Activated T-cell treated with anti-CD3 and anti-CD28 coated beads for 1 hour (primary cell): ENCODE results near the gene HNRNPK.
"Not testable (repeated sequence)": the region's sequence is repeated elsewhere in the genome, so short reads cannot be mapped to it uniquely, and the experiment has no call there.

ENCODE experiments used
- DNase-seq: peaks from one replicate; pipeline ENCODE4 v3.0.0-alpha.2; 2020; ENCODE audit warnings: low read depth

Gene HNRNPK

DNA sequence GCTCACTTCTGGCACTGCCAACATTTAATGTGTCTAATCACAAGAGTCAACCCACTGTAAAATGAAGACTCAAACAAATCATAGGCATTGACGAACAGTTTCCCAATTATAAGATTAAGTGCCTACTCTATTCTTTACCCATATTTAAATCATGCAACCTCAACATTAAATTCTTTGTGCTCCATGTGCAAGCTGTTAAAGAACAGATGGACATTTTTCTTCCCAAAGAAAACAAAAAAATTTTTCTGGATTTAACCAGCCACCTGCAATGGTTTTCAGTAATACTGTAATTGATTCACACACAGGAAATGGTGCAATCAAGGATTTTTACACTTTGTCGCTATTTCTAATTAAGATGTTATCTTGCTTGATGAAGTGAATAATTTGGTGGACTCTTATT, 3.6 kb downstream of the HNRNPK start:
- no peak for DNase-seq

DNA sequence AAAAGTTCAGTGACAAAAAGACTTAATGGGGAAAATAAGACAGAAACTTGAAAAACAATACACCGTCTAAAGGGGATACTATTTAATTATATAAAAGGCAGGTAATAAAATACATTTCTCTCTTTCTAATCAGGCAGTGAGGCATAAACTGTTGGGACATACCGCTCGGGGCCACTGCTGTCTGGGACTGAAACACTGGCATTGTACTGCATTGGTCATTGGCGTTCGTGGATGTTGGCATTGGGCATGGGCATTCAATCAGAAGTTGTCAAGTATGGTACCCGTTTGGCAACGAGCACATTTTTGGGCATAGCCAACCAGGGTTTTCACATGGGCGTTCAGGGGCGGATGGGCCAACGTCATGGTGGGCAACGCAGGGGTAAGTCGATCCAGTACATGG, 4.7 kb downstream of the HNRNPK start:
- DNase-seq = no peak

DNA sequence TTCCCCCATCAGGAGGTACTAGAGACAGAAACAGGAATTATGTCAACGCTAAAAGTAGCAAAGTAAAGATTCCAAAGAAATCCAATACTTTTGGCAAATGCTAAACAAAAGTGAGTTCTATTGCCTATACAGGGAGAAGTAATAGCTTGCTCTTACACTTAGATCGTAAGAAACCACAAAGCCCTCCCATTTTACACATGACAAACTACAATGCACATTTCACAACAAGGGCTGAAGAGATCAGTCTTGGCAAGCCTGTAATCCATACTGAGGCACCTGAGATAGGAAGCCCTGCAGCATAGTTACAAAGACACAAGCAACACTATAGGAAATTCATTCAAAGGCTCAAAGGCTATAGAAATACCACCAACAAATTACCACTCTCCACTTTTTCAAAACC, 7.7 kb downstream of the HNRNPK start:
- DNase-seq = no peak

DNA sequence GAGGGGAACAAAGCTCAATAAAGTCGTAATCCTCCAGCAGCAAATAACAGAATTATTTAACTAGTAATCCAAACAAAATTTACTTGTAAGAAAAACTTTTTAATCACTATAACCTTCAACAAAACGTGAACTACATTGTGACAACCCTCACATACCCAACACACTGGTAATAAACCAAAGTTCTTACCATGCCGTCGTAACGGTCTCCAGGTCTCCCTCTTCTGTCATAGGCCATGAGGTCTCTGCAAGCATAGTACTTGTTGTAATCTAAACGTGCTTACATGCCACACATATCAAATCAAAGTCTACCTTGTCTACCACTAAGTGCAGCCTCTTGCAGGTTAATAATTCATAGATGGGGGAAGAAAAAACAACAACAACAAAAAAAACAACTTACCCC, 8.5 kb downstream of the HNRNPK start:
- no peak for DNase-seq

DNA sequence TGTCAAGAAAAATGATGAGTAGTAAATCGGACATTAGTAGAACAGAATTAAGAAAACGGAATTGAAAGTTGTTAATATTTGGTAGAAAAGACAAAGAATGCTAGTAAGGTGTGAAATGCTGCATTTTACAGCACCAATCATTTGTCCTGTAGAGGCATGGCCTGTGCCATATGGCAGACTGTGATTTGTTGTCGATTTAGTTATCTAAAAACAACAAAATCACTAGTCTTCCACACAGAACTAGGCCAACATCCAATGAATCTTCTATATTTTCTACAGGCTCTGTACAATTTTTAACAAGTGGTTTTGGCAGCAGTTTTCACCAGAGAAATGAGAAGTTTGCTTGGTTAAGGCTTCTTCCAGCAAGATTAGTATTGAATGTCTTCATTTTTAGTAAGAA, 10.4 kb downstream of the HNRNPK start:
- DNase-seq = no peak

DNA sequence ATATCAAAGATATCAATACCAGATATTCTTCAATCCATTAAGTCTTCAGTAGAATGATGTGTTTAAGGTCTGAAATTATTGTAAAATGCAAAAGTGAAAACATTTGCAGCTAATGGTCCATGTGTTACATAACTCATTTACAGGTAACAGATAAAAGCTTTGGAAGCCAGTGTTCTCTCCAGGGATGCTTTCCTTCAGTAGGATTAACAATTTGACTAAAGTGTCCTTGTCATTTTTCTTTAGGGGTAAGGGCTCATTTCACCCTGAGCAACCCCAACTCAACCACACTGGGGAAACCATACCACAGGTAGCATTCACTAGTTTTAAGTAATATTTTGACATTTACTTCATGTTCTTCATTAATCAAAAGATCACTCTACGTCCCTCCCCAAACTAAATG, 12.9 kb downstream of the HNRNPK start:
- no peak for DNase-seq

DNA sequence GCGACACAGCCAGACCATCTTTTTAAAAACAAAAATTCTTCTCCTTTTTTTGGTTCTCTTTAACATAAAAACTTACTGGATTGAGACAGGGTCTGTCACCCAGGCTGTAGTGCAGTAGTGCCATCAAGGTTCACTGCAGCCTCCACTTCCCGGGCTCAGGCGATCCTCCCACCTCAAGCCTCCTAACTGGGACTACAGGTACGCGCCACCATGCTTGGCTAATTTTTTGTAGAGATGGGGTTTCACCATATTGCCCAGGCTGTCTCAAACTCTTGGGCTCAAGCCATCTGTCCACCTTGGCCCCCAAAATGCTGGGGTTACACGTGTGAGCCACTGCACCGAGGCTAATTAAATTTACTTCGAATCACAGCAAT, 13.8 kb downstream of the HNRNPK start:
- no peak for DNase-seq

DNA sequence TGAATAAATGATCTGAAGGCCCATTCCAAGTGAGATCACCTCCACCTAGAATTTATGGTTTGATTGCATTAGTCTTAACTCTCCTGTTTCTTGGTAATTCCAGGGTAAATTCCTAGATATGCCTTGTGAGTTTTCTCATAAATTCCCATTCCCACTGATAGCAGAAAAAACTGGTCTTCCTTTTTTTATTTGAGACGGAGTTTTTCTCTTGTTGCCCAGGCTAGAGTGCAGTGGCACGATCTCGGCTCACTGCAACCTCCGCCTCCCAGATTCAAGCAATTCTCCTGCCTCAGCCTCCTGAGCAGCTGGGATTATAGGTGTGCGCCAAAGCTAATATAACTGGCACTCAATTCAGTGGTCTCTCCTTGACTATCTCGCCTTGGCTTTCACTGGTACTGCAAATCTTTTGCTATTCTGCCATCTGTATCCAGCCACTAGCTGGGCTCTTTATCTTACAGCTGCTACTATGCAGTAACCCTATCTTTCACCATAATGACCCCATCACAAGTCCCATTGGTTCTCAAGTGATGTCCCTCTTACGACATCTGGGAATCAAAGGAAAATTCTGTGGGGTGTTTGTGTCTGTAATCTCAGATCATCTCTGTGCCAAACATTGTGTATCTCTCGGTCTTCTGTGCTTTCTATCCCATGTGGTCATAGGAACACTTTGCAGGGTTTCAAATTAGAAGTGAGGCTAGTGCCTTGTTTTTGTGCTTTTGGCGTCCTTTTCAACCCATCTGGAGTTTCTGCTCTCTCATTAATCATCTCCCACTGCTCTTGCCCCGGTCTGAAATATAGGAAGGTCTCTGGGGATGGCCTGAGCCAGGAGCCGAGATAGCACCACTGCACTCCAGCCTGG, 14.4 kb downstream of the HNRNPK start:
- DNase-seq = no peak

DNA sequence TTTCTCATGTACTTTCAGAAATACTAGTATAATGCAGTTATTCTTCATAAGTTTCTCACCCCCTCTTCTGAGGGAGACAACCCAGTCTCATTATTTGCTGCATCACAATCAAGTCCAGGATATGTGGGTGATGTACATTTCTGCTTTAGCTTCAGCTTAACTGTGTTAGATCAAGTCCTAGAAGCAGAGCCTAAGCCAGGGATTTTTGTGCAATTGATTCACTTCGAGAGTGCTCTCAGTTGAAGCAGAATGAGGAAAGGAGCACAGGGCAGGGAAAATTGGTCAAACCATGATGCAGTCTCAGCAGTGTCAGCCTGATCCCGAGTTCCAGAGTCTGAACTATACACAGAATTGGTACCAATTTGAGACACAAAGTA, 15.1 kb downstream of the HNRNPK start:
- no peak for DNase-seq

DNA sequence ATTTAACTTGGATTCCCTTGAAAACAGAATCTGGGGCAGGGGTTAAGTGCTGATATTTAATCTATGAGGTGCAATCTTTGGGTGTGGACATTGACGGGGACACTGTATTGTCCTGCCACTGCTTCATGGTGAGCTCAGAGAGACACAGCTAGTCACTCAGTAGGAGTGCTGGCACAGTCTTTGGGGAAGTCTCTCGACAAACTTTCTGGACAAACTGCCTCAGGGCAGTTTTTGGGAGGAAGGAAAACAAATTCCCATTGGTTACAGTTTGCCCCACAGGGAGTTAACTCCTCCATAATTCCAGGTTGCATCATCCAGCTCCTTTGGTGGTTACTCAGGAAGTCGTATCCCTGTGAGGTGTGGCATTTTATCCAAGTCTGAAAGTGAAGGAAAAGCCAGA, 17.9 kb downstream of the HNRNPK start:
- DNase-seq = no peak

DNA sequence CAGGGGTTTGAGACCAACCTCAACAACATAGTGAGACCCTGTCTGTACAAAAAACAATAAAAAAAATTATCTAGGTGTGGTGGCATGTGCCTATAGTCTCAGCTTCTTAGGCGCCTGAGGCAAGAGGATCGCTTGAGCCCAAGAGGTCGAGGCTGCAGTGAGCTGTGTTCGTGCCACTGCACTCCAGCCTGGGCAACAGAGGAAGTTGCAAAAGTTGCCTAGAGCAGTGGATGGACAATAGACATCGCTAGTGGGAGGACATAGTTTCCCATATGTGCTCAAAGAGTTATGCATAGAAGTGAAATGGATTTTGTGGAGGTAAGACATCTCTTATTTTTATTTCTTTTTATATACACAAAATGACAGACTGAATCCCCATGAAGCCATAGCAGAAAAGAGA, 19.0 kb downstream of the HNRNPK start:
- no peak for DNase-seq

DNA sequence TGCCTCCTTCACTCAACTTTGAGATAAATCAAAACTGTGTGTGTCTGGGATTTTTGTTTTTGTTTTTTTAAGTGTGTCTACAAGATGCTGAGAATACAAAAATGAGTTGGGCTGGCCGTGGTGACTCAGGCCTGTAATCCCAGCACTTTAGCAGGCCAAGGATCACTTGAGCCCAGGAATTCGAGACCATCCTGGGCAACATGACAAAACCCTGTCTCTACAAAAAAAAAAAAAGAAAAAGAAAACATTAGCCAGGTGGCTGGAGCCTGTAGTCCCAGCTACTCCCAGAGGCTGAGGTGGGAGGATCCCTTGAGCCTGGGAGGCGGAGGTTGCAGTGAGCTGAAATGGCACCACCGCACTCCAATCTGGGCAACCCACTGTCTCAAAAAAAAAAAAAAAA, 21.0 kb downstream of the HNRNPK start:
- no peak for DNase-seq

DNA sequence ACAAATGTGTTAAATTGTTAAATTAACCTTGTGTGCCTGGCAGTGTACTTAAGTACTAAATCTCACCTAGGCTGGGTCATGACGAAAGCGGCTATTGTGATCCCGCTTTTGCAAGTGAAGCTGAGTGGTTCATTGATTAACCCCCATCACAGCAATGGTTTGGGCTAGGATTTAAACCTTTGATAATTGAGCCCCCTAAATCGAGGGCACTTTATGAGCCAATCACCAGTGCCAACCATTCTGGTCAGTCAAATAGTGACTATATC, 22.8 kb downstream of the HNRNPK start:
- no peak for DNase-seq

DNA sequence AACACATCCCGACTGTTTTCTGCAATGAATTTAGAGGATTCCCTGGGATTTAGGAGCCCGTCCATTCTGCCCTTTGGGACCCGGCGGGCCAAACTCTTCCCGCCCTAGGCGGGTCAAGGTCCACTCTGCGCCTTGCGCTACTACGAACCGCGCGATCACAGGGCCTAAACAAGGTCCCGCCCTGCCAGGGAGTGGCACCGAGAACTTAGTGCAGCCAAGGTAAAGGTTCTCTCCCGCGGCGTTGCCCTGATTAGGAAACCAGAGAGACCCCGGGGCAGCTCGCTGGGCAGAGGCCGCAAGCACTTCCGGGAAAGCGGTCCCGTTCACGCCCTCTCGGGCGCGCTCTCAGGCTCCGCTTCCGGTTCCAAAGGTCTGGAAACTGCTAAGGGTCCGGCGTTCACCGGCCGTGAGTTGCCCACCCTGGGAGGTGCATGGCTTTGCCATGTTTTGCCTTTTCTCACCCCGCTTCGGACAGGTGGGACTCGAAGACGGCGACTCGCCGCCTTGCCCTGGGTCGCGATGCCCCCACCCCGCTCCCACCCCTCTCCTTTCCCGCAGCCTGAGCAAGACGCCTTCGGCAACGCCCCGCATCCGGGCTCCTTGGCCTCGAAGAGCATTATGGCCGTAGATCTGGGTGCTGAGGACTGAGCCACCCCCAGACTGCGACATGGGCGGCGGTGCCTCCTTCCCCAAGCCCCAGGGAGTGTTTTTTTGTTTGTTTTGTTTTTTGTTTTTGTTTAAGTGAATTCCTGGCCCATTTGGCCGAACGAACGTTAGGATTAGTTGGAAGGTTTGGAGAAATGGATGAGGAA, 23.4 kb downstream of the HNRNPK start:
- peak; percentile 40 for DNase-seq

DNA sequence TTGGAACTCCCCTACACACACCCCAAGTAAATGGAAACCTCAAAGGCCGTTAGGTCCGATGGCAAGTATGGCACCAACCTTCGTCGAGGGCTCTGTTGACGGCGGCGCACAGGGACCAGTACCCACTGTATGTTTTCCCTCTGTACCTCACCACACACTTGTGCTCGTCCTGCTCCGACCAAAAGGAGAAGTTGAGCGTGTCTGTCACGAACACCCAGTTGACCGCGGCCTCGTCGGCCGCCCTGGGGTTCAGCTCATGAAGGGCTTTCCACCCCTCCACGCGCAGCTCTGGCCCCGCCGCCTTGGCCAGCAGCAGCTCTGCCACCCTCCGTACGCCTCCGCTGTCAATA, 24.0 kb downstream of the HNRNPK start:
- peak; percentile 16 for DNase-seq

DNA sequence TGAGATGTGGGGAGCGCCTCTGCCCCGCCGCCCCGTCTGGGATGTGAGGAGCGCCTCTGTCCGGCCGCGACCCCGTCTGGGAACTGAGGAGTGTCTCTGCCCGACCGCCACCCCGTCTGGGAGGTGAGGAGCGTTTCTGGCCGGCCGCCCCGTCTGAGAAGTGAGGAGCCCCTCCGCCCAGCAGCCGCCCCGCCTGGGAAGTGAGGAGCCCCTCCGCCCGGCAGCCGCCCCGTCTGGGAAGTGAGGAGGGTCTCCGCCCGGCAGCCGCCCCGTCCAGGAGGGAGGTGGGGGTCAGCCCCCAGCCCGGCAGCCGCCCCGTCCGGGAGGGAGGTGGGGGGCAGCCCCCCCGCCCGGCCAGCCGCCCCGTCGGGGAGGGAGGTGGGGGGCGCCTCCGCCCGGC, 31.9 kb downstream of the HNRNPK start:
- DNase-seq = not testable (repeated sequence)

DNA sequence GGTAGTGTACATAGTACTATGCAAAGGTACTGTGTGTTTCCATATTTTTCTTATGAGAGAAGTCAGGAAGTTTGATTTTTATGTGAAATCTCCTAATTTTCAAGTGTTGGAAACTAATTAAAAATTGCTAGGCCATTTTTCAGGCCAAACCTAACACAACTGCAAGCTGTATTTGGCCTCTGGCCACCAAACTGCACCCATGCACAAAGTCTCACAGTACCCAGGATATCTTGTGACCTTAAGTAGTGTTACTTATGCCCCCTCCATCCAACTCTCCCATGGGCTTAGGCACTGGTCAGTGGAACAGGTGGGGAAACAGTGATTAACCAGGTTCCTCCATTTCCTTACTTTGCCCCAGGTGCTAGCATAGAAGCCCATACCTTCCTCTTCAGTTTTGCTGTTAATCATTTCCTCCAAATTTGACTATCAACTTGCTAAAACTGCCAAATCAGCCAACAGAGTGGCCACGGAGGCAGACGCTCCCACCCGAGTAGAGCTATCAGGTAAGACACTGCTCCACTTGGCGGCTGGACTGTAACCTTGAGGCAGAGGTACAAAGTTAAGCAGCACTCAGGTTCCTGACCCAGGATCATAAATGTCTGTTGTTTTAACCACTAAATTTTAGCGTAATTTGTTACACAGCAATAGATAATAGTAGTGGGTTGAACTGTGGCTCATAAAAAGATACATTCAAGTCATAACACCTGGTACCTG, 39.3 kb downstream of the HNRNPK start:
- DNase-seq = no peak

DNA sequence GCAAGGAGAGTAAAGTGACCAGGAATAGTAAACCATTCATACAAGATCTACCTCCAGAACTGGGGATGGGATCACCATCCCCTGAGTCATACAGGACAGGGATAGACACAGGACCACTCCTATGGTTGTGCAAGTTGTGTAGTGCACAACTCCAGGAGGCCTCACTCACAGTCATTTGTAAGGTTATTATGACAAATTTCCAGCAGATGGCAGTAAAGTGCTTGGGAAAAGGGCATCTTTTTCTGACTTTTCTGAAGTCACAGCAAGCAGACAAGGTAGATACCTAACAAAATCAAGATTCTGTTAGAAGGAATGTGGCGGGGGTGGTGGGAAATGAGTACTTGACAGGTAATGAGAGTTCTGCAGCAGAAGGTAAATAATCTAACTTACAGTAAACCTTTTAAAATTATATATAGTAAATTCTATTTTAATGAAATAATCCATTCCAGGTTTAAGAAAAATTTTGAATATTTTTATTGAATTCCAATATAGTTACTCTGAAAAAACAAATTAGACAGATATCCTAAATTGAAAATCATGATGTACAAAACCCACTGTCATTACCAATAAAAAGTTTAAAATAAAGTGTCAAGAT, 42.1 kb downstream of the HNRNPK start:
- DNase-seq = no peak

DNA sequence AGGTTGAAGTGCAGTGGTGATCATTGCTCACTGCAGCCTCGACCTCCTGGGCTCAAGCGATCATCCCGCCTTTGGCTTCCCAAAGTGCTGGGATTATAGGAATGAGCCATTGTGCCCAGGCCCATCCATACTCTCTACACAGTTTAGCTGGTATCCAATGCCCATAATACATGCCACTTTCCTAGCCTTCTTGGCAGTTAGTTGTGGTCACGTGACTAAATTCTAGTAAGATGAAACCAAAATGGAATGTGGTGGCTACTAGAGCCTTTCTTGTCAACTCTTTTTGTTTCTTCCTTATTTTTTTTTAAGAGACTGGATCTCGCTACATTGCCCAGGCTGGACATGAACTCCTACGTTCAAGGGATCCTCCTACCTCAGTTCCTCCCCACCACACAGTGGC, 43.5 kb downstream of the HNRNPK start:
- no peak for DNase-seq

DNA sequence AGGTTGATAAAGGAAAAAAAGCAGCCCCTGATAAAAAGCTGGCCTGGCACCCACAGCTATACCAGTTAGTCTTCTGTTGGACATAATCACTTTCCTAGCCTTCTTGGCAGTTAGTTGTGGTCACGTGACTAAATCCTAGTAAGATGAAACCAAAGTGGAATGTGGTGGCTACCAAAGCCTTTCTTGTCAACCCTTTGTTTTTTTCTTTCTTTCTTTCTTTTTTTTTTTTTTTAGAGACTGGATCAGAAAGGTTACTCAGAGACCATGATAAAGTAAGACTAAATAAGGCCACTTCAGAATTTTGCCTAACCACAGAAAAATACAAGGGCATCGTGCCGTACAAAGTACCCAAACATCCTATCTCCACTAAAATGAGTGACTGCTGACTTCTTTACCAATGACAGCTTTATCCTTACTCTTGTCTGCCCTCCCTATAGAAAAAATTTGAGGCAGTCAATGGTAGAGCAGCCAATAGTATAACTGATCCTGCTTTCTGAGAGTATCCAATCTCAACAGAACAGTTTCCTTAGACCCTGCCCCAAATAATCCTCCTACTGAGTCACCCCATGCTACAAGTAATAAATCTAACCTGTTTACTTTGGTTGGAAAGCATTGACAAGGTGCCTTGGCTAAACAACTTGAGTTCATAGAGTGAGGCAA, 44.6 kb downstream of the HNRNPK start:
- DNase-seq = no peak

DNA sequence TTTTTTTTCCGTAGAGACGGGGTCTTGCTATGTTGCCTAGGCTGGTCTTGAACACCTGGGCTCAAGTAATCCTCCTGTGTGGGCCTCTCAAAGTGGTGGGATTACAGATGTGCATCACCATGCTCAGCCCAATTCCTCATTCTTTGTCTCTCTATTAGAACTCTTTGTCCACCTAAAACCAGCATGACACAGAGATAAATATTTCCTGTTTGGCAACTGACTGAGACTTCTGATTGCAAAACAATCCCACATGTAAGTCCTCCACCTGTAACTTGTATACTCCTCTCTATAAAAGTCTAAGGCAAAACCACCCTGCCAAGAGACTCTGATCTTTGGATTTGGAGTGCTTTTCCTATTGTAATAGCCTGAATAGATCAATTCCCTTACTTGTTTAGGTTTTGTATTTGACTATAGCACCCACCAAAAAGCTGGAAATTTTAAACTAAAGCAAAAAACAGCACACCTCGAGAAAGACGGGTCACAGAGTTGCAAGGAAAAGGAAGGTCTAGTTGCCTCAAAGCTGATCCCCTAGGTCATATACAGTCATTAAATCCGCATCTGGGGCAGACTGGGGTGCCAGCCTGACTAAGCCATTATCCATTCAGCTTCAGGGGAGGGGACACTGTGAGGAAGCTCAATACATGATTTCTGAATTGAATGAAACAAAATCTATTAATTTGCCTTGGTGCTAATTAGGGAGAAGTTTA, 45.3 kb downstream of the HNRNPK start:
- no peak for DNase-seq

DNA sequence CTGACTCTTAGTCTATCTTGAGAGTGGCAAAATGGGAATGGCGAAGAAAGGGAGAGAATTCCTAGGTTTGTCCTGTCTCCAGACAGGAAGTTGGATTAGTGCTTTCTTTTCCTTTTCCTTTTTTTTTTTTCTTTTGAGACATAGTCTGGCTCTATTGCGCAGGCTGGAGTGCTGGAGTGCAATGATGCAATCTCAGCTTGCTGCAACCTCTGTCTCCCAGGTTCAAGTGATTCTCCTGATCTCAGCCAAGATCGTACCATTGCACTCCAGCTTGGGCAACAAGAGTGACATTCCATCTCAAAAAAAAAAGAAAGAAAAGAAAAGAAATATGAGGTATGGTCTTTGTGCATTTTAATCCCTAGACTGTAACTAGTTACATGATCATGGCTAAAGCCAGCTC, 46.2 kb downstream of the HNRNPK start:
- no peak for DNase-seq
